DND-41 (cell line): Measurements from ENCODE around the gene PRM3.
A peak's percentile ranks its signal among the peaks of the same experiment; 100 is the strongest.

Source experiments
- ATAC-seq: fragments of 200-7000 bp; cut with Tn5 transposase; 3 replicates; pipeline ENCODE4 v1.9.1; 2021; ENCODE audit warnings: low read depth; ENCODE audit not compliant: insufficient read depth
- DNase-seq: peaks from one replicate; pipeline ENCODE4 v3.0.0-alpha.2; 2020
- H2AFZ ChIP-seq: 2 replicates; pipeline ENCODE4 v1.6.0; 2012; ENCODE audit warnings: low read depth, low read length
- H3K27ac ChIP-seq: 2 replicates; pipeline ENCODE4 v1.5.1; 2012; ENCODE audit warnings: low read length, inconsistent platforms
- H3K27me3 ChIP-seq: fragments of 200-600 bp; sonication (generic); 2 replicates; pipeline ENCODE4 v1.6.0; 2012; ENCODE audit warnings: low read length, mild to moderate bottlenecking, inconsistent platforms; ENCODE audit not compliant: insufficient read depth, poor library complexity
- H3K36me3 ChIP-seq: 2 replicates; pipeline ENCODE4 v1.5.1; 2012; ENCODE audit warnings: low read length, inconsistent platforms; ENCODE audit not compliant: insufficient read depth
- H3K4me1 ChIP-seq: 2 replicates; pipeline ENCODE4 v1.5.1; 2012; ENCODE audit warnings: mild to moderate bottlenecking, low read length; ENCODE audit not compliant: insufficient read depth
- H3K4me2 ChIP-seq: 2 replicates; pipeline ENCODE4 v1.6.0; 2012; ENCODE audit warnings: mild to moderate bottlenecking, moderate library complexity, low read length, inconsistent platforms; ENCODE audit not compliant: insufficient read depth
- H3K4me3 ChIP-seq, 2 experiments: fragments of 200-600 bp in 1 of 2; shearing (Covaris generic) in 1 of 2; 2 replicates each; pipeline ENCODE4 v1.5.1; 2012 to 2016; ENCODE audit warnings: inconsistent platforms in 2 of 2, low read length in 2 of 2, mild to moderate bottlenecking in 2 of 2, low read depth in 1 of 2, moderate library complexity in 1 of 2
- H3K79me2 ChIP-seq: 2 replicates; pipeline ENCODE4 v1.6.0; 2012; ENCODE audit warnings: low read length, inconsistent platforms; ENCODE audit not compliant: insufficient read depth
- H3K9ac ChIP-seq: 2 replicates; pipeline ENCODE4 v1.6.0; 2012; ENCODE audit warnings: low read depth, mild to moderate bottlenecking, inconsistent platforms, low read length, moderate library complexity
- H3K9me3 ChIP-seq: 2 replicates; pipeline ENCODE4 v1.5.1; 2012; ENCODE audit warnings: low read length, moderate library complexity, mild to moderate bottlenecking, inconsistent platforms; ENCODE audit not compliant: insufficient read depth, severe bottlenecking
- H4K20me1 ChIP-seq: 2 replicates; pipeline ENCODE4 v1.6.0; 2012; ENCODE audit warnings: low read length; ENCODE audit not compliant: insufficient read depth
- CTCF ChIP-seq: IDR thresholded peaks from 2 replicates; pipeline ENCODE4 v1.5.1; 2012; ENCODE audit warnings: borderline replicate concordance, low read length, moderate library complexity, mild to moderate bottlenecking; ENCODE audit not compliant: poor library complexity, severe bottlenecking; ENCODE audit errors: extremely low read depth
- EZH2 ChIP-seq: IDR thresholded peaks from 3 replicates; pipeline ENCODE4 v1.6.1; 2012; ENCODE audit warnings: borderline replicate concordance, low read depth, mild to moderate bottlenecking, moderate library complexity, low read length, inconsistent platforms; ENCODE audit not compliant: severe bottlenecking

Gene PRM3

GRCh38 chr16:11307639-11308492, 34.4 kb upstream of the PRM3 start:
- Histone ChIP-seq H3K4me2 (no peak overlapping the region), H4K20me1 (no peaks in the 10 kb centered on the region), H2AFZ (no peak overlapping the region), H3K4me3 (no peak overlapping the region), H3K27ac (peak overlapping the region; percentile 61), H3K79me2 (no peaks in the 10 kb centered on the region), H3K9me3 (no peaks in the 10 kb centered on the region), H3K36me3 (no peaks in the 10 kb centered on the region), H3K9ac (no peak overlapping the region), H3K4me1 (peaks cover 52% of the 10 kb centered on the region), H3K27me3 (no peaks in the 10 kb centered on the region)
- ATAC-seq, result no peak
- DNase-seq, result no peak
- no peak for TF ChIP-seq CTCF
- TF ChIP-seq EZH2, result no peak

- H3K9ac ChIP-seq, result no peak overlapping the region
- no peak overlapping the region for H3K4me2 ChIP-seq
- no peaks in the 10 kb centered on the region for H3K79me2 ChIP-seq
- H2AFZ ChIP-seq, result no peak overlapping the region
- TF ChIP-seq EZH2 (no peak), CTCF (no peak)
- H3K27ac ChIP-seq, result no peak overlapping the region
- no peaks in the 10 kb centered on the region for H3K9me3 ChIP-seq
- ATAC-seq (no peak), DNase-seq (no peak)
- no peak overlapping the region for H3K4me3 ChIP-seq
- peaks cover 45% of the 10 kb centered on the region for H3K4me1 ChIP-seq
- H4K20me1 ChIP-seq, result no peaks in the 10 kb centered on the region
- H3K36me3 ChIP-seq, result no peaks in the 10 kb centered on the region
- H3K27me3 ChIP-seq, result no peaks in the 10 kb centered on the region
Observed at GRCh38 chr16:11306997-11307638, 33.7 kb upstream of the PRM3 start.

GRCh38 chr16:11306381-11306780, 33.0 kb upstream of the PRM3 start:
- H3K79me2 ChIP-seq, result no peaks in the 10 kb centered on the region
- H3K27ac ChIP-seq, result no peak overlapping the region
- no peak overlapping the region for H2AFZ ChIP-seq
- DNase-seq (no peak), ATAC-seq (no peak)
- no peaks in the 10 kb centered on the region for H3K27me3 ChIP-seq
- no peak overlapping the region for H3K9ac ChIP-seq
- no peak overlapping the region for H3K4me2 ChIP-seq
- H3K9me3 ChIP-seq, result no peaks in the 10 kb centered on the region
- peaks cover 39% of the 10 kb centered on the region for H3K4me1 ChIP-seq
- no peaks in the 10 kb centered on the region for H4K20me1 ChIP-seq
- no peaks in the 10 kb centered on the region for H3K36me3 ChIP-seq
- H3K4me3 ChIP-seq, result no peak overlapping the region
- TF ChIP-seq CTCF, result no peak
- no peak for TF ChIP-seq EZH2
